GM13977 (cell line): Measurements from ENCODE around the gene SLC23A1.
A peak's percentile ranks its signal among the peaks of the same experiment; 100 is the strongest.
"Not testable (repeated sequence)": the region's sequence is repeated elsewhere in the genome, so short reads cannot be mapped to it uniquely, and the experiment has no call there.

ENCODE experiments used
- DNase-seq: peaks from one replicate; pipeline ENCODE4 v3.0.0; 2012; ENCODE audit warnings: low spot score
- CTCF ChIP-seq: IDR thresholded peaks from 2 replicates; pipeline ENCODE4 v1.5.1; 2012; ENCODE audit warnings: mild to moderate bottlenecking, control low read depth; ENCODE audit not compliant: insufficient read depth; ENCODE audit errors: extremely low read depth, missing control alignments
- in situ Hi-C: fragments of 300-500 bp; cut with MboI; formaldehyde crosslinking; loops from one replicate; pipeline ENCODE4 v1.12.0; 2022; ENCODE audit warnings: low sequenced_read_pairs, low pct_unique_long_range_greater_than_20kb, mixed read lengths, inconsistent platforms; ENCODE audit not compliant: unreplicated experiment

Gene SLC23A1

DNA sequence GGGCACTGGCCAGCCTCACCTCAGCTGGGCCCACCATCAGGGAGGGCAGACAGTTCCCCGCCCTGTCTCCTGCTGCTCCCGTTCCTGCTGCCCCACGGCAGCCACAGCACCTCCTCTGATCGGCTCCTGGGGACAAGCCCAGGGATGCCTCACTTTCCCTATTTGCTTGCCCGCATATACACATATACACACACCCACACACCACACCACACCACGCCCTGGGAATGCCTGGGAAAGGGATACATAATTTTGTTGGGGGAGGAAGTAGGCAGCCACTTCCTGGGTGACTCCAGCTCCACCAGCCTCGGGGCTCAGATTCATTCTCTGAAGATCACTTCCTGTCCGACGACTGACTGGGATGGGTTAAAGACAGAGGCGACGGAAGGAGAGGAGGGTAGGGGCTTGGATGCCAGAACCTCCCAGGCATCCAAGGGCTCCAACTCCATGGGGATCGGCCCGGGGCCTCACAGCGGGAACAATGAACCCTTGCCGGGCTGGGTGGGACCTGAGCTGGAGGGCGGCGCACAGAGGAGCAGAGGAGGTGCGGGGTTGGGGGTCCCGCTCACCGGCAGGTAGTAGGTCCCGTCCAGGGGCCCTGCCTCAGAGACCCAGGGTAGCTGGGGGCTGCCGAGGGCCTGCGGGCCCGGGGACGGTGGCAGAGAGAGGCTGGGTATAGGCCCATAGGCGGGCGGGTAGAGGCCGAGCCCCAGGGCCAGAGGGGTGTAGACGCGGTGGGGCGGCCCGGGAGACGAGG, 8.7 kb upstream of the SLC23A1 start:
- in situ Hi-C loops, result no loop called here
- no peak for TF ChIP-seq CTCF
- peak; percentile 64 for DNase-seq

DNA sequence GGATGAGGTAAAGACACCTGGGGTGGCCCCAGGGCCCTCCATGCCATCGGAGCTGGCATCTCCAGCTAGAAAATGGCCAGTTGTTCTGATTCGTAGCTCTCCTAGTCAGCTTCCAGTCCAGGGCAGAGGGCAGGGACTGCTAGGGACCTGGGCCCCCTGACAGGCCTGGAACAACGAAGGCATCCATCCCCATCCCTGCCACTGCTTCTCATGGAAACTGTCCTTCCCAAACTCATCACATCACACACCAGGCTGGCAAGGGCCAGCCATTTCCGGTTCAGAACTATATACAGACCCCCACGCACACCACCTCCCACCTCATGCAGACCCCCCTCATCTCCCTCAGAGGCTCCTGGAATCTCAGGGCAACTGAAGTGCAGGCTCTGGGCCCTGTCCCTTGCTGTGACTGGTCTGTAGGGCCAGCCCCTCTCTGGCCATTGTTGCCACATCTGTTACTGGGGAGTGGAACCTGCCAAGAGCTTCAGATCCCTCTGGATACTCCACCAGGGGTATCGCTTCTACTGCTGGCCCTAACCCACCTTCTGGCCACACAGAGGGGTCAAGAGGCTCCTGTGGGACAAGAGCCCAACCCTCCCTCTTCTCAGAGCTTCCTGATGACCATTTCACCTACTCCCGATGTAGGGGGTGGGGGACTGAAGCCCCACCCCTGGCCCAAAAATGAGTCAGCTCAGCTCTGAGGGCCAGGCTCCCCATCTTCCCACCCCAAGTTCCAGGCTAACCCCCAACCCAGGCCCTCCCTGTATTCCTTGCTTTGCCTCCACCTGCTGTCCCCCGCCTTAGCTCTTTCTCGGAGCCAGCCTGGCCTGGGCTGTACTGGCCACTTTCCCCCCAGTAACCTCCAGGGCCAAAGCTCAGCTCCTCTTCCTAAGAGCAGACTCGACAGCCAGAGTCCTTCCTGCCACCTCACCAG, 7.8 kb upstream of the SLC23A1 start:
- TF ChIP-seq CTCF, result no peak
- in situ Hi-C loops, result no loop called here
- DNase-seq, result peak; percentile 38

- DNase-seq, result peak; percentile 92
- in situ Hi-C loops, result no loop called here
- no peak for TF ChIP-seq CTCF
These were observed 6.9 kb upstream of the SLC23A1 start, which contains the start of gene MZB1 for GRCh38 chr5:139389701-139390638. MZB1 (minus strand) TSS chr5:139389913; CDS start chr5:139389856, 57 bp downstream.

GRCh38 chr5:139388198-139388821, 5.2 kb upstream of the SLC23A1 start:
- peak; percentile 57 for DNase-seq
- in situ Hi-C loops, result no loop called here
- no peak for TF ChIP-seq CTCF

- no peak for DNase-seq
- TF ChIP-seq CTCF, result no peak
- in situ Hi-C loops, result no loop called here
These were observed 4.6 kb upstream of the SLC23A1 start for GRCh38 chr5:139387611-139388197.

GRCh38 chr5:139386956-139387355, 3.9 kb upstream of the SLC23A1 start:
- in situ Hi-C loops, DNase-seq: not testable (repeated sequence)
